HuH-7 (cell line): ENCODE data around the gene PDE4D.

Experiments used
- DNase-seq: peaks from one replicate; pipeline ENCODE4 v3.0.0; 2011; ENCODE audit warnings: low spot score

The PDE4D gene

GRCh38 chr5:59893429-59894227 is at the start of gene PDE4D:
PDE4D (minus strand) TSS chr5:59893726.
- DNase-seq: peak; percentile 23

GRCh38 chr5:59937633-59938032 is 44.1 kb upstream of the PDE4D start:
- DNase-seq: no peak

DNA sequence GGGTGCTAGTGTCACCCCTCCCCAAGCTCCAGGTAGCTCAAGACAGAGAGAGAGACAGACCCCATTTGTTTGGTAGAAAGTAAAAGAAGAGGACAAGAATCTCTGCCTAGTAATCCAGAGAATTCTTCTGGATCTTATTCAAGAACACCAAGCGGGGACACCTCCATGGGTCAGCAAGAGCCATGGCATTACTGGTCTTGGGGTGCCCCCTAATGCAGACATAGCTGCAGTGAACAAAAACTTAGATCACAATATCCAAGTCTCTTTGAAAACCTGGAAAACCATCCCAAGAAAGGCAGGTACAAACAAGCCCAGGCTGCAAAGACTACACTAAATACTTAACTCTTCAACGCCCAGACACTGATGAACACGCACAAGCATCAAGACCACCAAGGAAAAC is 29.9 kb upstream of the PDE4D start:
- no peak for DNase-seq

- DNase-seq: no peak
Observed at GRCh38 chr5:59922220-59922619, 28.7 kb upstream of the PDE4D start.

GRCh38 chr5:59921816-59922215 is 28.3 kb upstream of the PDE4D start:
- no peak for DNase-seq

GRCh38 chr5:59919484-59919883 is 26.0 kb upstream of the PDE4D start:
- DNase-seq: no peak

GRCh38 chr5:59917121-59917520 is 23.6 kb upstream of the PDE4D start:
- DNase-seq: no peak

DNA sequence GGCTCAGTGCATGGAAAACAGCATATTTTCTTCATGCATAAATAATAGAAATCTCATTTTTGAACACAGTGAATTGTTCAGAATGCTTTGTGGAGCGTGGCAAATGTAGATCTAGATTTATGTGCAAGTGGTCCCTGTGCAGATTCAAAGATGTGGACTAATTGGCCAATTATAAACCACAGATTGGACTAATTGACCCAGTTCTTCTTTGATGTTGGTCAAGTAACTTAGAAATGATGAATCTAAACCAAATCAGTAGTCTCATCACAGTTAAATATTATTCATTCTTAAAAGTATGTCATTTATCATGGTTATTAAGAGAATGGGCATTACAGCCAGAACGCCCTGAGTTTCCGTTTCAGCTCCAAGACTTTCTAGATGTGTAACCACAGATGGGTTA is 11.7 kb upstream of the PDE4D start:
- DNase-seq: no peak

GRCh38 chr5:59897075-59897474 is 3.5 kb upstream of the PDE4D start:
- no peak for DNase-seq

DNA sequence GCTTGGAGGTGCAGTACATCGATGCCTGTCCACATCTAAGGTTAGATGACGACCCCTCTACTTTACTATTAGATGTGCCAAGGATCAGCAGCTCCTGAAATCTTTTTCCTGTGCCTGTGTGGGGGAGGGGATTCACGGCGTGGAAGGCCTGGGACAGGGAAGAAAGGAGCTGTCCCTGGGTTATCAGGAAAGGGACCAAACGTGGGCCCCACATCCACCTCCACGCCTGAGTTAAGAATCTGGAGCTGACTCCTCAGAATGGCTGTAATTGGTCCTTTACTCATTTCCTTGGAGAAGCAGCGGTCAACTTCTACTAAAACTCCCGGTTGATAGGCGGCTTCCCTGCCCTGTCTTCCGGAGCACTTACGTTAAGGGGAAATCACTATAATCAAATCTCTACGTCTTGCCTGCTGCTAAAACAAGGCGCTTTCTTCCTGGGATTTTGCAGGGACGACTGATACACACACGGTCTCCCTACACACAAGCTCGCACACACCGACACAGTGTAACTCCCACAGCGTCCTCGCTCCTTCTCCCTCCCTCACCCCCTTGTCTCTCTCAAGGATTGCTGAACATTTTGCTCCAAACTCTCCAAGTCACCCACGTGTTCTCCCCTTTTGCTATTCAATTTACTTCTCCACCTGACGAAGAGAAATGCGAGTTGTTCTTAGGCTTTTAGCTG is 1.4 kb downstream of the PDE4D start:
- no peak for DNase-seq

DNA sequence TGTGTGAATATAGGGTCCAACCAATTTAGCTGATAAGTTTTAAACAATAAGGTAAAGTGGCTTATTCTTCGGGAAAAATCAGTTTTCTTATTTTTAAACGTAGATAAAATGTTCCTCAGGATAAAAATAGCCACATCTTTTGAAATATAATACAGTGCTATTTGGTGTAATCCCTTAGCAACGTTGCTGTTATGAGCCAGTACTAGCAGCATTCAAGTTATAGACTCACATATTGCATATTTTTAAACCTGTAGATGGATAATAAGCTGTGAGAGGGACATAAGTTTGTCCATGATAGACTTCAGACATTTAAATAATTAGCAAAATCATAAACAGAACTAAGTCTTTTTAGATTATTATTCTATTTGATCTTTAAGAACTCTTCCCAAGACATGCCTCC is 6.3 kb downstream of the PDE4D start:
- DNase-seq: no peak

DNA sequence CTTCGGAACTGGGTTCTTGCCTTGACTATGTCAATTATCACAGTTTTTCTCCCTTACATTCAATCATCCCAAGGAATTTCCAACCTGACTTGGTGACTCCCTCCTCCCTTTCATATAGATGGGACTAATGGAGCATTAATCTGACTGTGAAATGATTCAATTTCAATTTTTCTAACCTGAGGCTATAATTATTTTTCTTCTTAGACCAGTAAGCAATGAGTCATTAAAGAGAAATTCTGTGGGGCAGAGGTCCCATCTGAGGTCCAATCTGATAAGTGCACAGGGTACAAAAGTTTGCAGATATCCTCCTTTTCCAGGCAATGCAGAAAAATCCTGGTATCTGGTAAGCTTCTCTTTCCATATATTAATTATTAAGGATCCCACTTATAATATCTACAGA is 18.9 kb downstream of the PDE4D start:
- no peak for DNase-seq

- DNase-seq: no peak
Observed at GRCh38 chr5:59873113-59873512, 20.4 kb downstream of the PDE4D start.

- no peak for DNase-seq
Observed at GRCh38 chr5:59866661-59867060, 26.9 kb downstream of the PDE4D start.

DNA sequence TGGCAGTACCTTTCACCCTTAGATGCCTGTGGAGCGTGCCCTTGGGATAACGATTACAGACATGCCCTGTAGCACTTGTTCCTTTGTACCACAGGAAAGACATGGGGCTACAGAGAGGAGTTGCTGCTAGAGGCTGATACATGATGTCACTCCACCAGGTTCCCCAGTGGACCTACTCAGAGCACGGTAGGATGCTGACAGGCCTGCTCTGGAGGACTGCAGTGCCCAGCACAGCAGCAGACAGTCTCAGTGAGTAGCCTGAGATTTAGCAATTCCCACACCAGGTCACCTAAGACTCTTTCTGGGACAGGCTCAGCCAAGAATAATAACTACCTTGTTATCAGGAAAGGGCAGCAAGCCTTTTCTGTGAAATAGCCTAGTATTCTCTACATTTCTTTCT is 28.8 kb downstream of the PDE4D start:
- DNase-seq: no peak

DNA sequence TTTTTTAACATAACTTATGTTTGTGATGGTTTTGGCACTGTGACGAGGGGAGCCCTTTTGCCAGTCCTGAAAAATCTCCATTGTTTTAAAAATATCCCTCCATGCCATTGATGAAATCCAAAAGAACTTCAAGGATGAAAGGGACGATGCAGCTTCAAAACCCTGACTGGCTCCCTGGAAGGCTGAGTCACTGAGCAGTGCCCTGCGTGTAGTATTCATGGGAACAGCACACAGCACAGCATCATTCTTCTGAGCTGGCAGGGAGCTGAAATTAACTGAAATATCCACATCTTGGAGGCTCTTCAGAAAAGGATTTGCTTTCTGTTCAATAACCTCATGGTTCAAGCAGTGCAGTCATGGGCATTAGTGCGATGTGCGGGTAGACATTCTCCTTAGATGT is 29.7 kb downstream of the PDE4D start:
- no peak for DNase-seq

DNA sequence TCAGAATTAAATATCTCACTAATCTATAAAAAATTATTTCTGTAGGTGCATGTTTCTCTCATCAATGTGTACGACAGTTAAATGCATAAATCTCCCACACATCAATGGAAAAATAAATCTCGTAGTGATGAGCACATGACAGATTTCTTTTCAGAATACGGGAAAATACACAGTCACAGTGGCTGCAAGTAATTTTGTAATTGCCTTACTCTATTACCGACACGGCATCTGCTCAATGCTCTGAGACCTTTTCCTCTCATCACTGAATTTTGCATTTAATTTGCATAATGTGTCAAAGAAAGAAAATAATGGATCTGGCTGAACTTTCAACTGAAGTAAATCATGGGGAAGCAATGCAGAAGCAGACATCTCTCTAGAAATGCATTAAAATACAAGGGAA is 37.2 kb downstream of the PDE4D start:
- no peak for DNase-seq

DNA sequence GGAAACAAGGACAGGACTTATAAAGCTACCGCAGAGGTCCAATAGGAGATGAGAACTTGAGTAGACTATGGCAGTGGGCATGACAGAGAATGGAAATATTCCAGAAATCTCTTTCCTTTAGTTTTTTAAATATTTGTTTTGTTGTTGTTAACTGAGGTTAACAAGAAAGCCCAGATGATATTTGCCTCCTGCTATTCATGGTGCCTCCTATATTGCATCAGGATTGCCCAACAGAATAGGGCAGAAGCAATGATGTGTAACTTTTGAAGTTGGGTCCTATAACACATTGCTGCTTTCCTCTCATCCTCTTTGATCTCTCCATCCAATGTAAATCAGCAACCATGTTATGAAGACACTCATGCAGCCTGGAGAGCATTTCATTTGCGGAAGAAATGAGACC is 42.8 kb downstream of the PDE4D start:
- no peak for DNase-seq

GRCh38 chr5:59847586-59847985 is 45.9 kb downstream of the PDE4D start:
- no peak for DNase-seq

- no peak for DNase-seq
Observed at GRCh38 chr5:59845730-59846129, 47.8 kb downstream of the PDE4D start.

DNA sequence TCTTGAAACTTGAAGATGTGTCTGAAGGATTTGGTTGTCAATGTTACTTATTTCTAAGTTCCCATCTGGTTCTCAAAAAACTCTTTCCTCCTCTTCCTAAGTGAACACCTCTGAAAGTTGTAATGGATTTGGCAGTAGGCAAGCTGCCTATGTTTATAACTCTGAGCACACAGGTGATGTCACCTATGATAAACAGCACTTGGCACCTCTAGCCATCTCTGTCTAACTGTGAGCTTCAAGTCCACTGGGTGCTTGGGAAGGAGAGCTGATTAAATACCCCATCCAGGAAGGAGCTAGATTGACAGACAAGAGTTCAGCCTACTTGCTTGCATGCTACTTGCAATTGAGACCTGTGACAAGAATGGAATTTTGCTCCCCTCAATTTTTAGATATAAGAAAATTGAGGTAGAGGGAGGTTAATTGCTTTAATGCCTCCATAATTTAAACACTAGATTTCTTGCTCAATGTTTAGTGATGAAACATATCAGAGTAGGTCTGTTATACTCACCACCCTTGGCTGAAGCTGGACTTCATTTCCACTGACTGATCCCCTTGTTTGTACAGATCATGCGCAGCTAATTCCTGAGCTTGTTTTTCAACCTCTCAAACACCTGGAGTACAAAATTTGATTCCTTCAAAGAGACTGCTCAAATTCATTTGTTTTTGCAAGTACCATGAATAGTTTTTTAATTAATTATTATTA is 49.9 kb downstream of the PDE4D start:
- DNase-seq: no peak

GRCh38 chr5:59842999-59843398 is 50.5 kb downstream of the PDE4D start:
- no peak for DNase-seq

DNA sequence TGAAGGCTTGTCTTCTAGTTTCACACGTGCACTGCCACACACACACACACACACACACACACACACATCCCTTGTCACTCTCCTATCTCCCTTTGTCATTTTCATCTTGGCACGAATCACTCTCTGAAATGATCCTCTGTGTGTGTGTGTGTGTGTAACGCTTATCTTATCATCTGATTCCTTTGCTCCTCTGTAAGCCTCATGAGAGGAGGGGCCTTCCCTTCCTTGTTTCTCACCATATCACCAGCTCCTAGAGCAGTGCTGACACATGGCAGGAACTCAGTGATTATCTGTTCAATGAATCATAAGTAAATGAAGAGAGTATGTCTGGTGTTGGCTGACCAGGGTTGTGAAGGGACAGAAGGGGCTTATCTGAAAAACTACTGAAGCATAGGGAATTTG is 53.3 kb downstream of the PDE4D start:
- no peak for DNase-seq
